HG02759 (cell line): ENCODE data around the gene ATP11C.
"Not testable (repeated sequence)": the region's sequence is repeated elsewhere in the genome, so short reads cannot be mapped to it uniquely, and the experiment has no call there.

Source experiments
- ATAC-seq: cut with Tn5 transposase; IDR thresholded peaks from one replicate; pipeline ENCODE4 v1.9.1; 2021; ENCODE audit warnings: mild to moderate bottlenecking, moderate library complexity; ENCODE audit not compliant: unreplicated experiment

Gene ATP11C

GRCh38 chrX:139736151-139736550 is 196.7 kb downstream of the ATP11C start:
- no peak for ATAC-seq

DNA sequence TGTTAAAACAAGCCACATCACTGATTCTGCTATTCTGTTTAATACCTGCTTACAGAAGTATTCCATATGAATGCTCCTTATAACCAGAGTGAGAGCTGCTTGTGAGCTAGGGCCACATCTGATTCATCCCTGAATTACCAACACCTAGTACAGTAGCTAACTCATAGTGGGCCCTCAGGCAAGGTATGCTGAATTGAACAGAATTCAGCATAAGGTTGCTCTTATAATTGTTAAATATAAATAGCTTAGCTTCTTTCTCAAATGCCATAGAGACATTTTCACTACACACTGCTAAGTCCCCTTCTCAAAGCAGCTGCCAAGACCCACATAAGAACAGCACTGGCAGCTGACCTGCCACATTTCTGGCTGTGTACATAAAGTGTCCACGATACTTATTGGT is 197.9 kb downstream of the ATP11C start:
- ATAC-seq, result no peak

DNA sequence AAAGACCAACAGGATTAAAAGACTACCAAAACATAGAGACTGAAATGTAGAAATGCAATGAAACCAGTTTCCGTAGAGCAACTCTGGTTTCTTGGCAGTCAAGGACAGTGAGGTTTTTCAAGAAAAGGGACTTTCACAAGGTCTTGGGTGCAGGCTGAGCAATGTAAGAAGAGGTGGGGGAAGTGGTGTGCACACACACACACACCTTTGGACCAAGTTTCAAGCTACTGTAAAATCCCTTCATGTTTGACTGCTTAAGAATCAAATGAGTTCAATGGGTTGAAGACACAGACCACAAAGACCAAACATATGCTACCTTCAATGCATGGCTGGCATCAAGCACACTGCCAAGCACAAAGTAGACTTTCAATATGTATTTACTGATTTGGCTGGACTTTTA is 207.1 kb downstream of the ATP11C start:
- ATAC-seq, result peak; percentile 93

DNA sequence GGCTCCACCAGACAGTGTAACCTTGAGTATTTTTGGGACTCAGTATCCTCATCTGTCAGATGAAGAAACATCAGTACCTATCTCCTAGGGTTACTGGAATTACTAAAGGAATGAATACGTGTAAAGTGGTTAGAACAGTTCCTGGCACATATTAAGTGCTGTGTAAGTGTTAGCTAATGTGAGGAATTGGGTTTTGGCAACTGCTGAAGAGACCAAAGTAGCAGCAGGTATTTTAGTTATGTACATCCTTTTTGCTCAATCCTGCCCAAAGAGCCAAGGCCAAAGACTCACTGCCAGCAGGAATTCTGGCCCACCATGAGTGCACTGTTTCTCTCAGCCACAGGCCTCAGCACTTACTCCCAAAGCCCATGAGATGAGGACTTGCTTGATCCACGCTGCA is 208.2 kb downstream of the ATP11C start:
- no peak for ATAC-seq

- ATAC-seq, result no peak
Observed at GRCh38 chrX:139720979-139721378, 211.9 kb downstream of the ATP11C start.

- ATAC-seq, result no peak
Observed at GRCh38 chrX:139720136-139720535, 212.7 kb downstream of the ATP11C start.

- no peak for ATAC-seq
Observed at GRCh38 chrX:139708067-139708466, 224.8 kb downstream of the ATP11C start, which contains the start of gene MCF2. Gene MCF2, minus strand, starts transcription at chrX:139708167. Its CDS starts 56,423 bp downstream, at chrX:139651744.

DNA sequence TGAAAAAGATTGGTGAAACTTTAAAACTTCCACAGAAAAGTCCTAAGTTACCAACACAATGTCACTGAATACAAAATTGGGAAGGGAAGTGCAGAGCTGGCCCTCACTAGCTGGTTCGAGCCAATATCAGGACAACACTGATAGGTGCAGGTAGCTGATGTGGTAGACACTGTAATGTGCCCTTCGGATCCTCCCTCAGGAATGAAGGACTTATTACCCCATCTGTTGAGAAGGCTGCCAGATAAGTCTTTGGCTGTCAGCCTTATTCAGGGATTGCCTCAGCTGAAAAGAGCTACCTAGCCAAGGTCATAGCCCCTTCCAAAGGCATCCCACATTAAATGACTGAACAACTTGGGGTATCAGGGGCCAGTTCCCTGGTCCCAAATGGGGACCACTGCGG is 230.2 kb downstream of the ATP11C start:
- ATAC-seq, result no peak

DNA sequence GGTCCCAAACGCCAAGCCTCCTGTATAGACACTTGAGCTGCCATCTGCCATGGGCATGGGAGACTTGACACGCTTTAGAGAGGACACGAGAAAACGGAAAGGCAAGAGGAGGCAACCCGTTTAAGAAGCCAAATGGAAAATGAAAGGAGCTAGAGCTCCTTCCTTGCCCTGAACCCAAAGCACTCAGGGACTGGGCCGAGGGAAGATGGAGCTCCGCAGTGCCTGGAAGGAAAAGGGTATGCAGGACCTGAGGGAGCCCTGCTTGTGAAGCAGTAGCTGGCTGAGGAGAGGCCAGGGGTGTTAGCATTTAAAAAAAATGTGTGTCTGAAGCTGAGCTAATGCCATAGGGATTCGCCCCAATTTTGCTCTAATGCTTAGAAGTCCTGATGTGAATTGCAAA is 239.9 kb downstream of the ATP11C start:
- ATAC-seq, result no peak

DNA sequence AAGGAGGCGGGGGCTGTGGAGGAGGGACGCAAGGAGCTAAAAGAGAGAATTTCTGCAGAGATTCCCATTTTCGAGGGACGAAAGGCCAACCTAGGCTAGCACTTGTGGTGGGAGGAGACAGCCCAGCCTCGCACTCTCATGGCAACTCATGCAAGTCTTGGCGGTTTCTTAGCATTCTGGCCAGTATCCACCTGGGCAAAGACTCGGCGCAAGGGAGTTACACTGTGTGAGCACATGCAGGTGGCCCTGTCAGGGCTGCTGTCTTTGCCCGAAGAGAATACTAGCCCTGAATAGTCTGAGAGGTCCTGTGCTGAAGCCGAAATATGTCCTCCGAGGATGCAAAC is 240.4 kb downstream of the ATP11C start:
- no peak for ATAC-seq

GRCh38 chrX:139691843-139692505 is 240.9 kb downstream of the ATP11C start:
- ATAC-seq, result no peak

DNA sequence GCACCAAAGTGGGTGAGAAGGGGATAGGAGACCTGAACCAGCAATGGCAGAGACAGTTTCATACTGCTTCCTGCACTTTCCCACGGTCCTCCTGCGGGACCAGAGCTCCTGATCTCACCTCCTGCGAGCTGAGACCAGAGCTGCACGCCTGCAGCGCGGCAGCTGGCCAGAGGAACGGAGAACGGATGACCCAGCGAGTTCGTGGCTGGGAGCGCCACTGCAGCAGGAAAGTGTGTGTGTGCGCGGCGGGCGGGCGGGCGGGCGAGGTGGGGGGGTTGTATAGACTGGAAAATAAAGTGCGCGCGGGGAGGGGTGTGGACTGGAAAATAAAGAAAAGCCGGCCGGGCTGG is 241.4 kb downstream of the ATP11C start:
- ATAC-seq, result no peak

DNA sequence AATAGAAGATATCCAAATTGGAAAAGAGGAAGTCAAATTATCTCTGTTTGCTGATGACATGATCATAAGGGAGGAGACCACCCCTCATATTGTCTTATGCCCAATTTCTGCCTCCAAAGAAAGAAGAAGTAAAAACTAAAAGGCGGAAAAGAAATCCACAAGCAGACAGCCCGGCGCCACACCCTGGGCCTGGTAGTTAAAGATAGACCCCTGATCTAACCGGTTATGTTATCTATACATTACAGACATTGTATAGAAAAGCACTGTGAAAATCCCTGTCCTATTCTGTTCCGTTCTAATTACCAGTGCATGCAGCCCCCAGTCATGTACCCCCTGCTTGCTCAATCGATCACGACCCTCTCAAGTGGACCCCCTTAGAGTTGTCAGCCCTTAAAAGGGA is 247.7 kb downstream of the ATP11C start:
- ATAC-seq, result not testable (repeated sequence)

DNA sequence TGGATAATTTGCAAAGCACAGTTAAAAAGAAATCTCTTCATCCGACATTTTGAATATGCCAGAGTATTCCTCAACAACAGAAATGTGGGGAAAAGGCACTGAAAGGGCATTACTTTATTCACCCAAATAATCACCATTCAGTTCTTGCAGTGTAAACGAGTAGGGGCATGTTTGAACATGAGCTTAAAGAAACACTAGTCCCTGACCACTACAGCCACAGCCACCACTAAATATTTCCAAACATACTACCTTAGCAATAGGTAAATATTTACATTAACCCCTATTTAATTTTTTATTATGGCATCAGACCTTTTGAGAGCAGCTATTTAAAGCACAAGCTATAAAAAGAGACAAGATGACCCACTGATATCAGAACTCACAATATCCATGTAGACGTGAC is 252.5 kb downstream of the ATP11C start:
- no peak for ATAC-seq
